ENCODE measurements around the gene NEDD4L. TPM values are rescaled to one million over a fixed set of nuclear protein-coding genes. Genes with fewer than 3 reads are reported as not detected.

NEDD4L gene
- total and polyA plus RNA-seq, 4 donors: 10.2 to 20.3 (median 13.2) TPM

DNA sequence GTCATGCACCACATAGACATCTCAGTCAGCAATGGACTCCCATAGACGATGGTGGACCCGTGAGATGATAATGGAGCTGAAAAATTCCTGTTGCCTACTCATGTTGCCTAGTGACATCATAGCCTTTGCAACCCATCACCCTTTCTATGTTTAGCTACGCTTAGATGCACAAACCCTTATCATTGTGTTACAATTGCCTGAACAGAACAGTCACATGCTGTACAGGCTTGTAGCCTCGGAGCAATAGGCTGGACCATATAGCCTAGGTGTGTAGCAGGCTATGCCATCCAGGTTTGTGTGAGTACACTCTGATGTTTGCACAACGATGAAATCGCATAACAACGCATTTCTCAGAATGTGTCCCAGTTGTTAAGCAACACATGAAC lies 363.2 kb downstream of the NEDD4L start:
- peak overlapping the region; percentile 16 to 22 (median 18) for H3K4me3 ChIP-seq (ENCODE audit: low read depth in 1 of 3, low read length in 3 of 3)
- H3K9me3 ChIP-seq (ENCODE audit: control insufficient read depth in 4 of 4, low read length in 3 of 4): no peaks in the 10 kb centered on the region
- peaks cover 14 to 91% (median 62%) of the 10 kb centered on the region in 4 donors for H3K4me1 ChIP-seq (ENCODE audit: control insufficient read depth in 4 of 4, insufficient read depth in 4 of 4, low read length in 3 of 4)
- H3K27me3 ChIP-seq (ENCODE audit: control insufficient read depth in 4 of 4, insufficient read depth in 4 of 4, low read length in 3 of 4): no peaks in the 10 kb centered on the region
- H3K27ac ChIP-seq (ENCODE audit: low read depth in 1 of 2, low read length in 2 of 2): peak overlapping the region; percentile 88 to 93
- H3K36me3 ChIP-seq (ENCODE audit: control insufficient read depth in 4 of 4, insufficient read depth in 3 of 4, low read depth in 1 of 4, low read length in 3 of 4): no peaks in the 10 kb centered on the region
- H3K9ac ChIP-seq (ENCODE audit: low read depth in 1 of 2, low read length in 2 of 2): peak overlapping the region in 1 of 2 donors; percentile 66
- peak in 1 of 2 donors; percentile 42 for TF ChIP-seq RAD21 (IDR thresholded peaks at IDR 0.05)
- no peak for TF ChIP-seq JUND (IDR thresholded peaks at IDR 0.05)
- TF ChIP-seq EGR1 (IDR thresholded peaks at IDR 0.05; ENCODE audit: low read depth in 2 of 2): peak; percentile 25 to 26
- TF ChIP-seq, protein P1, sequence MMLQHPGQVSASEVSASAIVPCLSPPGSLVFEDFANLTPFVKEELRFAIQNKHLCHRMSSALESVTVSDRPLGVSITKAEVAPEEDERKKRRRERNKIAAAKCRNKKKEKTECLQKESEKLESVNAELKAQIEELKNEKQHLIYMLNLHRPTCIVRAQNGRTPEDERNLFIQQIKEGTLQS (IDR thresholded peaks at IDR 0.05): peak; percentile 75
- TF ChIP-seq, protein P2, sequence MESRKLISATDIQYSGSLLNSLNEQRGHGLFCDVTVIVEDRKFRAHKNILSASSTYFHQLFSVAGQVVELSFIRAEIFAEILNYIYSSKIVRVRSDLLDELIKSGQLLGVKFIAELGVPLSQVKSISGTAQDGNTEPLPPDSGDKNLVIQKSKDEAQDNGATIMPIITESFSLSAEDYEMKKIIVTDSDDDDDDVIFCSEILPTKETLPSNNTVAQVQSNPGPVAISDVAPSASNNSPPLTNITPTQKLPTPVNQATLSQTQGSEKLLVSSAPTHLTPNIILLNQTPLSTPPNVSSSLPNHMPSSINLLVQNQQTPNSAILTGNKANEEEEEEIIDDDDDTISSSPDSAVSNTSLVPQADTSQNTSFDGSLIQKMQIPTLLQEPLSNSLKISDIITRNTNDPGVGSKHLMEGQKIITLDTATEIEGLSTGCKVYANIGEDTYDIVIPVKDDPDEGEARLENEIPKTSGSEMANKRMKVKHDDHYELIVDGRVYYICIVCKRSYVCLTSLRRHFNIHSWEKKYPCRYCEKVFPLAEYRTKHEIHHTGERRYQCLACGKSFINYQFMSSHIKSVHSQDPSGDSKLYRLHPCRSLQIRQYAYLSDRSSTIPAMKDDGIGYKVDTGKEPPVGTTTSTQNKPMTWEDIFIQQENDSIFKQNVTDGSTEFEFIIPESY (IDR thresholded peaks at IDR 0.05): no peak
- peak; percentile 25 for TF ChIP-seq YY1 (IDR thresholded peaks at IDR 0.05)
- TF ChIP-seq, protein P3, sequence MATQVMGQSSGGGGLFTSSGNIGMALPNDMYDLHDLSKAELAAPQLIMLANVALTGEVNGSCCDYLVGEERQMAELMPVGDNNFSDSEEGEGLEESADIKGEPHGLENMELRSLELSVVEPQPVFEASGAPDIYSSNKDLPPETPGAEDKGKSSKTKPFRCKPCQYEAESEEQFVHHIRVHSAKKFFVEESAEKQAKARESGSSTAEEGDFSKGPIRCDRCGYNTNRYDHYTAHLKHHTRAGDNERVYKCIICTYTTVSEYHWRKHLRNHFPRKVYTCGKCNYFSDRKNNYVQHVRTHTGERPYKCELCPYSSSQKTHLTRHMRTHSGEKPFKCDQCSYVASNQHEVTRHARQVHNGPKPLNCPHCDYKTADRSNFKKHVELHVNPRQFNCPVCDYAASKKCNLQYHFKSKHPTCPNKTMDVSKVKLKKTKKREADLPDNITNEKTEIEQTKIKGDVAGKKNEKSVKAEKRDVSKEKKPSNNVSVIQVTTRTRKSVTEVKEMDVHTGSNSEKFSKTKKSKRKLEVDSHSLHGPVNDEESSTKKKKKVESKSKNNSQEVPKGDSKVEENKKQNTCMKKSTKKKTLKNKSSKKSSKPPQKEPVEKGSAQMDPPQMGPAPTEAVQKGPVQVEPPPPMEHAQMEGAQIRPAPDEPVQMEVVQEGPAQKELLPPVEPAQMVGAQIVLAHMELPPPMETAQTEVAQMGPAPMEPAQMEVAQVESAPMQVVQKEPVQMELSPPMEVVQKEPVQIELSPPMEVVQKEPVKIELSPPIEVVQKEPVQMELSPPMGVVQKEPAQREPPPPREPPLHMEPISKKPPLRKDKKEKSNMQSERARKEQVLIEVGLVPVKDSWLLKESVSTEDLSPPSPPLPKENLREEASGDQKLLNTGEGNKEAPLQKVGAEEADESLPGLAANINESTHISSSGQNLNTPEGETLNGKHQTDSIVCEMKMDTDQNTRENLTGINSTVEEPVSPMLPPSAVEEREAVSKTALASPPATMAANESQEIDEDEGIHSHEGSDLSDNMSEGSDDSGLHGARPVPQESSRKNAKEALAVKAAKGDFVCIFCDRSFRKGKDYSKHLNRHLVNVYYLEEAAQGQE (IDR thresholded peaks at IDR 0.05): no peak
- TF ChIP-seq, protein P4, sequence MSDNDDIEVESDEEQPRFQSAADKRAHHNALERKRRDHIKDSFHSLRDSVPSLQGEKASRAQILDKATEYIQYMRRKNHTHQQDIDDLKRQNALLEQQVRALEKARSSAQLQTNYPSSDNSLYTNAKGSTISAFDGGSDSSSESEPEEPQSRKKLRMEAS (IDR thresholded peaks at IDR 0.05): no peak
- no peak for TF ChIP-seq RXRA (IDR thresholded peaks at IDR 0.05)
- peak; percentile 56 for TF ChIP-seq TAF1 (conservative IDR thresholded peaks at IDR 0.05)
- TF ChIP-seq GABPA (IDR thresholded peaks at IDR 0.05 in 1 of 2, conservative IDR thresholded peaks at IDR 0.05 in 1 of 2): no peak
- no peak for DNase-seq (ENCODE audit: low spot score)
- WGBS: 31% methylated on average over 7 of the region's 7 CpGs

DNA sequence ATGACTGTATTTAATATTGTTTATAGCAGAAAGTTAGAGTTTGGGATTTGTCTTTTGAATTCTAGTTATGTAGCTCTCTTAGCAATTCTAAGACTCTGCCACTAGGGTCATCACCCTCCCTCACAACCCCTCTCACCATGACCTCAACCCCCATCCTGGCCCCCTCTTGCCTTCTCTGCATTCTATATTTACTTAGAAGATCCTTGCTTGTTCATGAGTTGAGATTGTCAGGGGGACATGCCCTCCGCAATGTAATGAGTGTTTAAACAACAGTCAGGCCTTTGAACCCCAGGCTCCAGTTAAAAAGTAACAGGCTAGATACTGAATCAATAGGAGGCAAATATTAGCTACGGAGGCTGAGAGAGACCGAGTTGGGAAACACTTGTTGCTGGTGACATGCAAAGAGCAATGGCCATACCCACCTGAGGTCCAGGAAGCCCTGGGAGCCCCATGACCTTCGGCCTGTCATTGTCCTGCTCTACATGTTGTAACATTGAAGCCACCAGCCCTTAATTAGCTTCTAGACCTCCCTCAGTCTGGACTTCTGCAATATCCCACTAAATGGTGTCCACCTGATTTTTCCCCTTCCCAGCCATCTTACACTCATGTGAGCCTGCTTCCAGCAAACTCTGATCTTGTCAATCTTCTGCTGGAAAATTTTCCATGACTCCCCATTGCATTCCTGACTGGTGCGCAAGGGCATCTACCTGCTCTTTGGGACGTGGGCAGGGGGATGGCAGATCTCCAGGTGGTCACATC lies 363.8 kb downstream of the NEDD4L start:
- peak; percentile 56 for DNase-seq (ENCODE audit: low spot score)
- Histone ChIP-seq H3K4me3 (ENCODE audit: low read depth in 1 of 3, low read length in 3 of 3) (peak overlapping the region; percentile 1 to 32 (median 1)), H3K4me1 (ENCODE audit: control insufficient read depth in 4 of 4, insufficient read depth in 4 of 4, low read length in 3 of 4) (peaks cover 14 to 91% (median 62%) of the 10 kb centered on the region in 4 donors), H3K27me3 (ENCODE audit: control insufficient read depth in 4 of 4, insufficient read depth in 4 of 4, low read length in 3 of 4) (no peaks in the 10 kb centered on the region), H3K9me3 (ENCODE audit: control insufficient read depth in 4 of 4, low read length in 3 of 4) (no peaks in the 10 kb centered on the region), H3K9ac (ENCODE audit: low read depth in 1 of 2, low read length in 2 of 2) (peak overlapping the region in 1 of 2 donors; percentile 69), H3K36me3 (ENCODE audit: control insufficient read depth in 4 of 4, insufficient read depth in 3 of 4, low read depth in 1 of 4, low read length in 3 of 4) (no peaks in the 10 kb centered on the region), H3K27ac (ENCODE audit: low read depth in 1 of 2, low read length in 2 of 2) (peak overlapping the region; percentile 88 to 93)
- WGBS: 34% methylated on average over 6 of the region's 6 CpGs
- TF ChIP-seq RAD21 (IDR thresholded peaks at IDR 0.05): peak; percentile 49 to 66
- TF ChIP-seq JUND (IDR thresholded peaks at IDR 0.05): peak; percentile 56 to 70
- peak in 1 of 2 donors; percentile 18 for TF ChIP-seq GABPA (IDR thresholded peaks at IDR 0.05 in 1 of 2, conservative IDR thresholded peaks at IDR 0.05 in 1 of 2)
- TF ChIP-seq, protein P4 (IDR thresholded peaks at IDR 0.05): peak; percentile 68
- peak; percentile 42 to 73 for TF ChIP-seq EGR1 (IDR thresholded peaks at IDR 0.05; ENCODE audit: low read depth in 2 of 2)
- TF ChIP-seq FOXA1 (IDR thresholded peaks at IDR 0.05): peak; percentile 89
- TF ChIP-seq, protein P5, sequence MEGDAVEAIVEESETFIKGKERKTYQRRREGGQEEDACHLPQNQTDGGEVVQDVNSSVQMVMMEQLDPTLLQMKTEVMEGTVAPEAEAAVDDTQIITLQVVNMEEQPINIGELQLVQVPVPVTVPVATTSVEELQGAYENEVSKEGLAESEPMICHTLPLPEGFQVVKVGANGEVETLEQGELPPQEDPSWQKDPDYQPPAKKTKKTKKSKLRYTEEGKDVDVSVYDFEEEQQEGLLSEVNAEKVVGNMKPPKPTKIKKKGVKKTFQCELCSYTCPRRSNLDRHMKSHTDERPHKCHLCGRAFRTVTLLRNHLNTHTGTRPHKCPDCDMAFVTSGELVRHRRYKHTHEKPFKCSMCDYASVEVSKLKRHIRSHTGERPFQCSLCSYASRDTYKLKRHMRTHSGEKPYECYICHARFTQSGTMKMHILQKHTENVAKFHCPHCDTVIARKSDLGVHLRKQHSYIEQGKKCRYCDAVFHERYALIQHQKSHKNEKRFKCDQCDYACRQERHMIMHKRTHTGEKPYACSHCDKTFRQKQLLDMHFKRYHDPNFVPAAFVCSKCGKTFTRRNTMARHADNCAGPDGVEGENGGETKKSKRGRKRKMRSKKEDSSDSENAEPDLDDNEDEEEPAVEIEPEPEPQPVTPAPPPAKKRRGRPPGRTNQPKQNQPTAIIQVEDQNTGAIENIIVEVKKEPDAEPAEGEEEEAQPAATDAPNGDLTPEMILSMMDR (IDR thresholded peaks at IDR 0.05; ENCODE audit: low read depth, low read length, missing input control): no peak
- peak; percentile 81 for TF ChIP-seq YY1 (IDR thresholded peaks at IDR 0.05)
- TF ChIP-seq, protein P1 (IDR thresholded peaks at IDR 0.05): peak; percentile 18
- peak; percentile 97 for TF ChIP-seq SP1 (IDR thresholded peaks at IDR 0.05)
- TF ChIP-seq RXRA (IDR thresholded peaks at IDR 0.05): peak; percentile 97 to 98
- peak; percentile 91 for TF ChIP-seq FOXA2 (IDR thresholded peaks at IDR 0.05)
- TF ChIP-seq, protein P2 (IDR thresholded peaks at IDR 0.05): peak; percentile 88
- peak; percentile 21 for TF ChIP-seq TAF1 (conservative IDR thresholded peaks at IDR 0.05)
- peak; percentile 87 for TF ChIP-seq HNF4A (conservative IDR thresholded peaks at IDR 0.05)
- TF ChIP-seq NR2F2 (IDR thresholded peaks at IDR 0.05): peak; percentile 75
- peak; percentile 77 for TF ChIP-seq HNF4G (IDR thresholded peaks at IDR 0.05)

All from liver (tissue), 9 donors.